COLO668 (cell line): ENCODE results near the gene EFNA4.
"Not testable (repeated sequence)": the region's sequence is repeated elsewhere in the genome, so short reads cannot be mapped to it uniquely, and the experiment has no call there.

Source experiments
- DNase-seq: peaks from one replicate; lab custom pipeline; 2025; ENCODE audit not compliant: unreplicated experiment; lab: John Stamatoyannopoulos, UW

The EFNA4 gene

DNA sequence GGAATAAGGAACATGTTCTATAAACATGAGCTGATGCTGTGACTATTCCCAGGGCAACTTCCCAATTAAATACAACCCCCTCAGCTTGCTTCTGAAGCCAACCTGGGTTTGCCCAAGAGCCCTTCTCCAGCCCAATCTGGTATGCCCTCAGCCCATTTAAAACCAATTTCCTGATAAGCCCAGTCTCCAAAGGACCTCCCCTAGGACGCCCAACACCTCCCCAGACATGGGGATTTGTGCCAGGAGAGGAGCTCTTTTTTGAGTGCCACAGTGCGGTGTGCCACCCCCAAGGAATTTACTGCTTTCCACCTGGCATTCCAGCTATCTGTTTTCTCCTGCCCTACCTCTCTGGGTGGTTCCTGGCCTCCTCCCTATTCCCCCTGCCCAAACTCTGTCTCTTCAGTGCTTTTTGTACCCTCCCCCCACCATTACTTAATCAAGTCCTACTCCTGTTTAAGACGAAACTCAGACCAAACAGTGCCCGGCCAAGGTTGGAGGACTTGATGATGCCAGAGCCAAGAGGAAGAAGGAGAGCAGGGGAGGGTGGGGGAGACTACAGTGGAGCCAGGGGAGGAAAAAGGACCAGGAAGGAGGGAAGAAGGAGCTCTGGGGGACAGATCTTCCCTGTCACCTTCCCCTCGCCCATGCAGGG is 52.7 kb downstream of the EFNA4 start:
- DNase-seq: no peak

DNA sequence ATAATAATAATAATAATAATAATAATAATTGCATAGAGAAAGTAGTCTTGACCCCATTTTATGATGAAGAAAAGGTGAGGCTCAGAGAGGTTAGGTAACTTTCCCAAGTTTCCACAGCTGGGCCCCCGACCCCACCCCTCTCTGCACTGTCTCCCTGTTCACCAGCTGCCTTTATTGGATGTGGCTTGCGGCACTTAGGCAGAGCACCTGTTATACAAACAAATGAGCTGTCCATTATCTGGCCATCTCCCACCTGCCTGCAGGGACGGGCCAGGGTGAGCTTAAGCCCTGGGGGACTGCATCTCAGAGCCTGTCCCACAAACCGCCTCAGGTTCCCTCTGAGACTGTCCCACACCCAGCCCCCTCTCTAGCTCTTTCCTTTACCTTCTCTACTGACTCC is 54.1 kb downstream of the EFNA4 start:
- DNase-seq: peak; percentile 83

DNA sequence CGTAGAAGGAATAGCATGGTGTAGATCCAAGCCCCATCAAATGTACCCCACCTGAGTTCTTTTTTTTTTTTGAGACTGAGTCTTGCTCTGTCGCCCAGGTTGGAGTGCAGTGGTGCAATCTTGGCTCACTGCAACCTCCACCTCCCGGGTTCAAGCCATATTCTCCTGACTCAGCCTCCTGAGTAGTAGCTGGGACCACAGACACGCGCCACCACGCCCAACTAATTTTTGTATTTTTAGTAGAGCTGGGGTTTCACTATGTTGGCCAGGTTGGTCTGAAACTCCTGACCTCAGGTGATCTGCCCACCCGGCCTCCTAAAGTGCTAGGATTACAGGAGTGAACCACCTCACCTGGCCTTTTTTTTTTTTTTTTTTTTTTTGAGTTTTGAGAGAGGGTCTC is 54.5 kb downstream of the EFNA4 start:
- DNase-seq: not testable (repeated sequence)
